ENCODE measurements around the gene MRPL32. TPM values are rescaled to one million over a fixed set of nuclear protein-coding genes. Genes with fewer than 3 reads are reported as not detected.

Gene MRPL32
- total RNA-seq, 1 experiment from 2014 or later: 61.6 TPM

- DNase-seq: no peak
- H3K9me3 ChIP-seq: no peaks in the 10 kb centered on the region
- intact Hi-C loops (cut with micrococcal nuclease; ENCODE audit: unreplicated experiment): no loop called here
- H3K36me3 Mint-ChIP-seq (ENCODE audit: insufficient read depth, unreplicated experiment): peaks cover 40% of the 10 kb centered on the region
- no peak overlapping the region for H3K4me3 Mint-ChIP-seq (ENCODE audit: unreplicated experiment)
- H3K4me3 ChIP-seq (ENCODE audit: low read depth, low read length): no peak overlapping the region
- H3K4me1 Mint-ChIP-seq (ENCODE audit: low read depth, unreplicated experiment): peaks cover 9% of the 10 kb centered on the region
- POLR2A ChIA-PET: no interaction called here
- H3K27me3 ChIP-seq (replicated peaks; ENCODE audit: control insufficient read depth, insufficient read depth, low read length): no peaks in the 10 kb centered on the region
- CTCF ChIA-PET: no interaction called here
- no peaks in the 10 kb centered on the region for H3K27me3 Mint-ChIP-seq (ENCODE audit: insufficient read depth, unreplicated experiment)
- 0 out of 2 replicates have a peak, but pooled peaks cover 10% of the 10 kb centered on the region for H3K4me1 ChIP-seq
- TF ChIP-seq, protein P1, sequence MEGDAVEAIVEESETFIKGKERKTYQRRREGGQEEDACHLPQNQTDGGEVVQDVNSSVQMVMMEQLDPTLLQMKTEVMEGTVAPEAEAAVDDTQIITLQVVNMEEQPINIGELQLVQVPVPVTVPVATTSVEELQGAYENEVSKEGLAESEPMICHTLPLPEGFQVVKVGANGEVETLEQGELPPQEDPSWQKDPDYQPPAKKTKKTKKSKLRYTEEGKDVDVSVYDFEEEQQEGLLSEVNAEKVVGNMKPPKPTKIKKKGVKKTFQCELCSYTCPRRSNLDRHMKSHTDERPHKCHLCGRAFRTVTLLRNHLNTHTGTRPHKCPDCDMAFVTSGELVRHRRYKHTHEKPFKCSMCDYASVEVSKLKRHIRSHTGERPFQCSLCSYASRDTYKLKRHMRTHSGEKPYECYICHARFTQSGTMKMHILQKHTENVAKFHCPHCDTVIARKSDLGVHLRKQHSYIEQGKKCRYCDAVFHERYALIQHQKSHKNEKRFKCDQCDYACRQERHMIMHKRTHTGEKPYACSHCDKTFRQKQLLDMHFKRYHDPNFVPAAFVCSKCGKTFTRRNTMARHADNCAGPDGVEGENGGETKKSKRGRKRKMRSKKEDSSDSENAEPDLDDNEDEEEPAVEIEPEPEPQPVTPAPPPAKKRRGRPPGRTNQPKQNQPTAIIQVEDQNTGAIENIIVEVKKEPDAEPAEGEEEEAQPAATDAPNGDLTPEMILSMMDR (IDR thresholded peaks at IDR 0.05; ENCODE audit: insufficient read depth in 1 of 2, low read depth in 1 of 2, low read length in 1 of 2, severe bottlenecking in 1 of 2, unreplicated experiment in 1 of 2): no peak
- H3K27ac Mint-ChIP-seq (ENCODE audit: unreplicated experiment): no peak overlapping the region
- BruUV-seq (replicated peaks): no TSS peak
- no peaks in the 10 kb centered on the region for H3K36me3 ChIP-seq (ENCODE audit: control insufficient read depth, insufficient read depth, low read length)
- no peaks in the 10 kb centered on the region for H3K9me3 Mint-ChIP-seq (ENCODE audit: unreplicated experiment)
These were observed 18.6 kb upstream of the MRPL32 start for GRCh38 chr7:42913591-42913990.

GRCh38 chr7:42914009-42914408 lies 18.2 kb upstream of the MRPL32 start:
- H3K9me3 Mint-ChIP-seq (ENCODE audit: unreplicated experiment): no peaks in the 10 kb centered on the region
- TF ChIP-seq, protein P1 (IDR thresholded peaks at IDR 0.05; ENCODE audit: insufficient read depth in 1 of 2, low read depth in 1 of 2, low read length in 1 of 2, severe bottlenecking in 1 of 2, unreplicated experiment in 1 of 2): no peak
- intact Hi-C loops (cut with micrococcal nuclease; ENCODE audit: unreplicated experiment): no loop called here
- ChIA-PET CTCF (no interaction called here), POLR2A (no interaction called here)
- no peak overlapping the region for H3K27ac Mint-ChIP-seq (ENCODE audit: unreplicated experiment)
- Histone ChIP-seq H3K9me3 (no peaks in the 10 kb centered on the region), H3K36me3 (ENCODE audit: control insufficient read depth, insufficient read depth, low read length) (no peaks in the 10 kb centered on the region), H3K4me1 (0 out of 2 replicates have a peak, but pooled peaks cover 6% of the 10 kb centered on the region), H3K4me3 (ENCODE audit: low read depth, low read length) (no peak overlapping the region), H3K27me3 (replicated peaks; ENCODE audit: control insufficient read depth, insufficient read depth, low read length) (no peaks in the 10 kb centered on the region)
- H3K27me3 Mint-ChIP-seq (ENCODE audit: insufficient read depth, unreplicated experiment): no peaks in the 10 kb centered on the region
- H3K4me3 Mint-ChIP-seq (ENCODE audit: unreplicated experiment): no peak overlapping the region
- peaks cover 8% of the 10 kb centered on the region for H3K4me1 Mint-ChIP-seq (ENCODE audit: low read depth, unreplicated experiment)
- BruUV-seq (replicated peaks): no TSS peak
- peaks cover 44% of the 10 kb centered on the region for H3K36me3 Mint-ChIP-seq (ENCODE audit: insufficient read depth, unreplicated experiment)
- DNase-seq: no peak

GRCh38 chr7:42914421-42915045 lies 17.6 kb upstream of the MRPL32 start:
- 0 out of 2 replicates have a peak, but pooled peaks cover 6% of the 10 kb centered on the region for H3K4me1 ChIP-seq
- Mint-ChIP-seq H3K27me3 (ENCODE audit: insufficient read depth, unreplicated experiment) (no peaks in the 10 kb centered on the region), H3K36me3 (ENCODE audit: insufficient read depth, unreplicated experiment) (peaks cover 49% of the 10 kb centered on the region), H3K9me3 (ENCODE audit: unreplicated experiment) (no peaks in the 10 kb centered on the region), H3K4me3 (ENCODE audit: unreplicated experiment) (no peak overlapping the region), H3K4me1 (ENCODE audit: low read depth, unreplicated experiment) (peaks cover 8% of the 10 kb centered on the region), H3K27ac (ENCODE audit: unreplicated experiment) (no peak overlapping the region)
- H3K36me3 ChIP-seq (ENCODE audit: control insufficient read depth, insufficient read depth, low read length): no peaks in the 10 kb centered on the region
- no peaks in the 10 kb centered on the region for H3K27me3 ChIP-seq (replicated peaks; ENCODE audit: control insufficient read depth, insufficient read depth, low read length)
- DNase-seq: no peak
- BruUV-seq (replicated peaks): no TSS peak
- ChIA-PET POLR2A (no interaction called here), CTCF (no interaction called here)
- H3K4me3 ChIP-seq (ENCODE audit: low read depth, low read length): no peak overlapping the region
- no peaks in the 10 kb centered on the region for H3K9me3 ChIP-seq
- TF ChIP-seq, protein P1 (IDR thresholded peaks at IDR 0.05; ENCODE audit: insufficient read depth in 1 of 2, low read depth in 1 of 2, low read length in 1 of 2, severe bottlenecking in 1 of 2, unreplicated experiment in 1 of 2): no peak
- intact Hi-C loops (cut with micrococcal nuclease; ENCODE audit: unreplicated experiment): no loop called here

All from Caco-2 (cell line).